Heart left ventricle (tissue), 16 donors: ENCODE measurements around the gene MCL1. TPM values are rescaled to one million over a fixed set of nuclear protein-coding genes. Genes with fewer than 3 reads are reported as not detected.

Source experiments
- ATAC-seq, 4 donors: fragments of 200-7000 bp; cut with Tn5 transposase; one replicate each; pipeline ENCODE4 v1.9.1; 2020 to 2022; ENCODE audit warnings: moderate library complexity in 4 of 4, mild to moderate bottlenecking in 3 of 4, moderate number of reproducible peaks in 1 of 4
- DNase-seq, 5 donors: peaks; one replicate each; pipeline ENCODE4 v3.0.0-alpha.2; 2020
- H3K27ac ChIP-seq, 12 donors: fragments of 200-600 bp; sonication (generic) in 4 of 12; one replicate each; pipeline versions ENCODE4 v1.5.0 to v1.8.0; 2016 to 2022; ENCODE audit warnings: mild to moderate bottlenecking in 2 of 12
- H3K27me3 ChIP-seq, 9 donors: fragments of 200-600 bp; sonication (generic) in 2 of 9; one replicate each; pipeline versions ENCODE4 v1.5.1 to v1.8.0; 2016 to 2022; ENCODE audit warnings: mild to moderate bottlenecking in 3 of 9
- H3K36me3 ChIP-seq, 9 donors: fragments of 200-600 bp; sonication (generic) in 2 of 9; one replicate each; pipeline versions ENCODE4 v1.5.0 to v1.8.0; 2018 to 2022; ENCODE audit warnings: mild to moderate bottlenecking in 2 of 9
- H3K4me1 ChIP-seq, 12 donors: fragments of 200-600 bp; sonication (generic) in 4 of 12; one replicate each; pipeline versions ENCODE4 v1.5.0 to v1.8.0; 2016 to 2022; ENCODE audit warnings: mild to moderate bottlenecking in 3 of 12
- H3K4me3 ChIP-seq, 12 donors: fragments of 200-600 bp; sonication (generic) in 4 of 12; one replicate each; pipeline versions ENCODE4 v1.5.0 to v1.8.0; 2017 to 2022; ENCODE audit warnings: mild to moderate bottlenecking in 9 of 12, moderate library complexity in 4 of 12
- H3K9me3 ChIP-seq, 12 donors: fragments of 200-600 bp; sonication (generic) in 4 of 12; one replicate each; pipeline versions ENCODE4 v1.5.0 to v1.8.0; 2016 to 2022; ENCODE audit warnings: mild to moderate bottlenecking in 1 of 12
- CTCF ChIP-seq, 12 donors: fragments of 200-600 bp; sonication (generic) in 4 of 12; IDR thresholded peaks; one replicate each; pipeline versions ENCODE4 v1.5.0 to v1.8.0; 2018 to 2022; ENCODE audit warnings: antibody characterized with exemption in 12 of 12, mild to moderate bottlenecking in 5 of 12
- POLR2A ChIP-seq, 2 donors: fragments of 450-650 bp; IDR thresholded peaks; one replicate each; pipeline ENCODE4 v1.6.1; 2017; ENCODE audit warnings: antibody characterized with exemption in 2 of 2, mild to moderate bottlenecking in 2 of 2, moderate library complexity in 2 of 2
- WGBS, 4 donors: extraction: QIAGEN DNeasy Blood & Tissue Kit in 2 of 4; methylation state at CpG; one replicate each; pipeline versions ENCODE4 v1.1.5 to v1.1.7; 2013 to 2018; 5-methylcytosine and 5-hydroxymethylcytosine counted together
- intact Hi-C, 10 donors: fragments of 100-400 bp; cut with DNase I; formaldehyde crosslinking; loops; one replicate each; pipeline versions ENCODE4 v1.11.1 to v1.14.2; 2022
- polyA plus RNA-seq, 2 donors: library from polyadenylated mRNA; stranded (reverse); fragments of 200-250 nt; gene quantifications; one replicate each; pipeline ENCODE4 v1.2.3, GENCODE V29; 2013
- total RNA-seq, 9 donors: library from RNA; depleted of rRNA in 2 of 9; stranded (reverse); fragments of >200 nt in 2 of 9; fragmentation: NEBNext Ultra II Directional in 3 of 9; extraction: Animal tissue kit (Norgen Biotek cat#: 25700) in 3 of 9; gene quantifications; one replicate each; pipeline versions ENCODE4 v1.1.0 to v1.2.4, GENCODE V29; 2016 to 2023
- donor health status: ischemic (EF 13 %, LVEDD 7.1; RV severe dilation, severe dysfunction).
- donor health status: healthy with polysubstance abuse.
- donor health status: DM: no; HTN: yes; CAD: no.
- donor health status: DM: no; HTN: no; CAD: no.
- donor health status: ischemic (EF 25% LVEDD 6.9; RV normal size, moderate dysfunction).
- donor health status: ischemic (EF 25% LVEDD 5.7; RV mildly dilated, moderate dysfunction).
- donor health status: healthy.
- donor health status: DM: yes; HTN: yes; CAD: no.
- donor health status: ischemic (EF 35%, LVEDD 5.7; RV mildly dilated, moderate dysfunction).
- donor health status: nonischemic (EF 11% LVEDD 7.7; RV severe dilation, severe dysfunction).
- donor health status: DM: yes; HTN: yes; CAD: no.
- donor health status: PGD.
- donor health status: ischemic (EF 29% LVEDD 5.4; RV normal size, mild dysfunction).
- donor health status: nonischemic (EF 23%, LVEDD 6.1; RV moderate dilation, normal function).

MCL1 gene
- total and polyA plus RNA-seq, 11 donors: 57.1 to 180 (median 104) TPM

GRCh38 chr1:150615346-150616201 lies 36.2 kb upstream of the MCL1 start:
- TF ChIP-seq POLR2A (IDR thresholded peaks at IDR 0.05) (no peak), CTCF (IDR thresholded peaks at IDR 0.05) (no peak)
- H3K27ac ChIP-seq: peak overlapping the region in 4 of 12 donors; percentile 33 to 99 (median 90)
- peaks cover 0 to 47% (median 35%) of the 10 kb centered on the region in 9 donors for H3K36me3 ChIP-seq
- no peak for ATAC-seq
- intact Hi-C loops: loop anchor here in 1 of 10 donors (5.0 kb wide), 1 partner anchor 38 kb away; the partner anchor contains the start of gene MCL1
- H3K27me3 ChIP-seq: no peaks in the 10 kb centered on the region
- no peak for DNase-seq
- 90 to 96% (median 95%) methylated on average over 12 of the region's 12 CpGs for WGBS, 4 donors
- no peak overlapping the region for H3K4me3 ChIP-seq
- H3K9me3 ChIP-seq: no peaks in the 10 kb centered on the region
- H3K4me1 ChIP-seq: peaks cover 15 to 84% (median 52%) of the 10 kb centered on the region in 12 donors

- H3K9me3 ChIP-seq: no peaks in the 10 kb centered on the region
- H3K36me3 ChIP-seq: peaks cover 0 to 26% (median 18%) of the 10 kb centered on the region in 9 donors
- ATAC-seq (peak; percentile 50 to 83 (median 78)), DNase-seq (peak in 3 of 5 donors; percentile 46 to 51 (median 51))
- H3K4me1 ChIP-seq: peaks cover 10 to 82% (median 46%) of the 10 kb centered on the region in 12 donors
- peak overlapping the region in 4 of 12 donors; percentile 6 to 33 (median 12) for H3K4me3 ChIP-seq
- no peaks in the 10 kb centered on the region for H3K27me3 ChIP-seq
- WGBS, 4 donors: 47 to 65% (median 55%) methylated on average over 12 of the region's 12 CpGs
- peak overlapping the region; percentile 69 to 99 (median 85) for H3K27ac ChIP-seq
- TF ChIP-seq CTCF (IDR thresholded peaks at IDR 0.05): no peak
- peak in 1 of 2 donors; percentile 32 for TF ChIP-seq POLR2A (IDR thresholded peaks at IDR 0.05)
- intact Hi-C loops: loop anchor here in 3 of 10 donors (2.0 kb wide), 1 partner anchor 34 kb away; the partner anchor contains the start of gene MCL1 (in 3 of the 3)
These were observed 33.9 kb upstream of the MCL1 start for GRCh38 chr1:150613061-150613920.

- no peaks in the 10 kb centered on the region for H3K9me3 ChIP-seq
- H3K36me3 ChIP-seq: peaks cover 0 to 15% (median 12%) of the 10 kb centered on the region in 9 donors
- ATAC-seq: no peak
- intact Hi-C loops: loop anchor here in 3 of 10 donors (2.0 kb wide), 1 partner anchor 33 kb away; the partner anchor contains the start of gene MCL1 (in 3 of the 3)
- H3K4me3 ChIP-seq: peak overlapping the region in 1 of 12 donors; percentile 33
- H3K27ac ChIP-seq: peak overlapping the region; percentile 69 to 99 (median 85)
- WGBS, 4 donors: 96 to 99% (median 97%) methylated on average over 3 of the region's 3 CpGs
- no peak for TF ChIP-seq POLR2A (IDR thresholded peaks at IDR 0.05)
- no peak for TF ChIP-seq CTCF (IDR thresholded peaks at IDR 0.05)
- no peaks in the 10 kb centered on the region for H3K27me3 ChIP-seq
- peaks cover 10 to 81% (median 46%) of the 10 kb centered on the region in 12 donors for H3K4me1 ChIP-seq
- DNase-seq: no peak
These were observed 32.6 kb upstream of the MCL1 start for GRCh38 chr1:150612014-150612345.
